ENCODE measurements around the gene TLR1.
"Not testable (repeated sequence)": the region's sequence is repeated elsewhere in the genome, so short reads cannot be mapped to it uniquely, and the experiment has no call there.

The TLR1 gene

GRCh38 chr4:38774181-38774955 lies 30.2 kb downstream of the TLR1 start:
- H3K36me3 Mint-ChIP-seq (ENCODE audit: low read depth): peaks cover 4% of the 10 kb centered on the region
- no peak overlapping the region for H3K4me3 Mint-ChIP-seq
- H3K9me3 Mint-ChIP-seq: peaks cover 16% of the 10 kb centered on the region
- no peak overlapping the region for H3K27ac Mint-ChIP-seq
- H3K27me3 Mint-ChIP-seq (ENCODE audit: low read depth): peaks cover 24% of the 10 kb centered on the region
- peaks cover 2% of the 10 kb centered on the region for H3K4me1 Mint-ChIP-seq (ENCODE audit: low read depth)

- Mint-ChIP-seq H3K9me3 (peaks cover 20% of the 10 kb centered on the region), H3K27me3 (ENCODE audit: low read depth) (peaks cover 19% of the 10 kb centered on the region)
- not testable (repeated sequence) for H3K4me3 Mint-ChIP-seq; H3K27ac Mint-ChIP-seq; H3K4me1 Mint-ChIP-seq (ENCODE audit: low read depth); H3K36me3 Mint-ChIP-seq (ENCODE audit: low read depth)
These were observed 34.3 kb downstream of the TLR1 start for GRCh38 chr4:38770281-38770680.

- peaks cover 4% of the 10 kb centered on the region for H3K36me3 Mint-ChIP-seq (ENCODE audit: low read depth)
- peaks cover 19% of the 10 kb centered on the region for H3K27me3 Mint-ChIP-seq (ENCODE audit: low read depth)
- no peak overlapping the region for H3K4me3 Mint-ChIP-seq
- H3K4me1 Mint-ChIP-seq (ENCODE audit: low read depth): peaks cover 2% of the 10 kb centered on the region
- peak overlapping the region; percentile 62 for H3K27ac Mint-ChIP-seq
- H3K9me3 Mint-ChIP-seq: peaks cover 20% of the 10 kb centered on the region
These were observed 34.7 kb downstream of the TLR1 start for GRCh38 chr4:38769857-38770256.

GRCh38 chr4:38769441-38769840 lies 35.1 kb downstream of the TLR1 start:
- peaks cover 2% of the 10 kb centered on the region for H3K36me3 Mint-ChIP-seq (ENCODE audit: low read depth)
- H3K9me3 Mint-ChIP-seq: peaks cover 18% of the 10 kb centered on the region
- peaks cover 16% of the 10 kb centered on the region for H3K27me3 Mint-ChIP-seq (ENCODE audit: low read depth)
- H3K27ac Mint-ChIP-seq: no peak overlapping the region
- H3K4me3 Mint-ChIP-seq: no peak overlapping the region
- peaks cover 2% of the 10 kb centered on the region for H3K4me1 Mint-ChIP-seq (ENCODE audit: low read depth)

- Mint-ChIP-seq H3K27me3 (ENCODE audit: low read depth) (peaks cover 15% of the 10 kb centered on the region), H3K9me3 (peaks cover 15% of the 10 kb centered on the region), H3K4me1 (ENCODE audit: low read depth) (peaks cover 2% of the 10 kb centered on the region), H3K36me3 (ENCODE audit: low read depth) (peaks cover 2% of the 10 kb centered on the region), H3K27ac (no peak overlapping the region), H3K4me3 (no peak overlapping the region)
These were observed 35.6 kb downstream of the TLR1 start for GRCh38 chr4:38768968-38769394.

- peaks cover 15% of the 10 kb centered on the region for H3K9me3 Mint-ChIP-seq
- H3K4me3 Mint-ChIP-seq; H3K4me1 Mint-ChIP-seq (ENCODE audit: low read depth); H3K27me3 Mint-ChIP-seq (ENCODE audit: low read depth); H3K36me3 Mint-ChIP-seq (ENCODE audit: low read depth); H3K27ac Mint-ChIP-seq: not testable (repeated sequence)
These were observed 37.7 kb downstream of the TLR1 start for GRCh38 chr4:38766940-38767339.

GRCh38 chr4:38765382-38765781 lies 39.2 kb downstream of the TLR1 start:
- H3K27ac Mint-ChIP-seq: no peak overlapping the region
- H3K27me3 Mint-ChIP-seq (ENCODE audit: low read depth): no peaks in the 10 kb centered on the region
- H3K9me3 Mint-ChIP-seq: peaks cover 15% of the 10 kb centered on the region
- no peak overlapping the region for H3K4me3 Mint-ChIP-seq
- peaks cover 2% of the 10 kb centered on the region for H3K36me3 Mint-ChIP-seq (ENCODE audit: low read depth)
- H3K4me1 Mint-ChIP-seq (ENCODE audit: low read depth): peaks cover 23% of the 10 kb centered on the region

- no peak overlapping the region for H3K4me3 Mint-ChIP-seq
These were observed 40.3 kb downstream of the TLR1 start for GRCh38 chr4:38764277-38764676.

GRCh38 chr4:38762560-38762959 lies 42.0 kb downstream of the TLR1 start:
- H3K36me3 Mint-ChIP-seq (ENCODE audit: low read depth): peaks cover 2% of the 10 kb centered on the region
- no peak overlapping the region for H3K27ac Mint-ChIP-seq
- H3K9me3 Mint-ChIP-seq: peaks cover 11% of the 10 kb centered on the region
- H3K27me3 Mint-ChIP-seq (ENCODE audit: low read depth): no peaks in the 10 kb centered on the region
- peak overlapping the region; percentile 67 for H3K4me3 Mint-ChIP-seq
- peaks cover 21% of the 10 kb centered on the region for H3K4me1 Mint-ChIP-seq (ENCODE audit: low read depth)

More at GRCh38 chr4:38764277-38764676, 40.3 kb downstream of the TLR1 start:
- Mint-ChIP-seq H3K27ac (no peak overlapping the region), H3K36me3 (ENCODE audit: low read depth) (peaks cover 2% of the 10 kb centered on the region), H3K9me3 (peaks cover 15% of the 10 kb centered on the region), H3K4me1 (ENCODE audit: low read depth) (peaks cover 21% of the 10 kb centered on the region), H3K27me3 (ENCODE audit: low read depth) (no peaks in the 10 kb centered on the region)

GRCh38 chr4:38759790-38760122 lies 44.8 kb downstream of the TLR1 start:
- no peaks in the 10 kb centered on the region for H3K9me3 Mint-ChIP-seq
- peaks cover 21% of the 10 kb centered on the region for H3K4me1 Mint-ChIP-seq (ENCODE audit: low read depth)
- no peaks in the 10 kb centered on the region for H3K27me3 Mint-ChIP-seq (ENCODE audit: low read depth)
- H3K4me3 Mint-ChIP-seq: no peak overlapping the region
- H3K27ac Mint-ChIP-seq: no peak overlapping the region
- no peaks in the 10 kb centered on the region for H3K36me3 Mint-ChIP-seq (ENCODE audit: low read depth)

GRCh38 chr4:38759113-38759789 lies 45.3 kb downstream of the TLR1 start:
- H3K27ac Mint-ChIP-seq: no peak overlapping the region
- no peaks in the 10 kb centered on the region for H3K9me3 Mint-ChIP-seq
- H3K36me3 Mint-ChIP-seq (ENCODE audit: low read depth): no peaks in the 10 kb centered on the region
- H3K4me3 Mint-ChIP-seq: no peak overlapping the region
- no peaks in the 10 kb centered on the region for H3K27me3 Mint-ChIP-seq (ENCODE audit: low read depth)
- peaks cover 21% of the 10 kb centered on the region for H3K4me1 Mint-ChIP-seq (ENCODE audit: low read depth)

- Mint-ChIP-seq H3K36me3 (ENCODE audit: low read depth) (no peaks in the 10 kb centered on the region), H3K27me3 (ENCODE audit: low read depth) (no peaks in the 10 kb centered on the region), H3K4me1 (ENCODE audit: low read depth) (peaks cover 21% of the 10 kb centered on the region), H3K27ac (no peak overlapping the region), H3K4me3 (no peak overlapping the region), H3K9me3 (no peaks in the 10 kb centered on the region)
These were observed 46.5 kb downstream of the TLR1 start for GRCh38 chr4:38757945-38758600.

GRCh38 chr4:38752941-38753806 lies 51.4 kb downstream of the TLR1 start:
- peaks cover 6% of the 10 kb centered on the region for H3K36me3 Mint-ChIP-seq (ENCODE audit: low read depth)
- no peaks in the 10 kb centered on the region for H3K27me3 Mint-ChIP-seq (ENCODE audit: low read depth)
- H3K9me3 Mint-ChIP-seq: peaks cover 12% of the 10 kb centered on the region
- H3K4me3 Mint-ChIP-seq: no peak overlapping the region
- H3K27ac Mint-ChIP-seq: no peak overlapping the region
- peaks cover 12% of the 10 kb centered on the region for H3K4me1 Mint-ChIP-seq (ENCODE audit: low read depth)

GRCh38 chr4:38752372-38752940 lies 52.1 kb downstream of the TLR1 start:
- peak overlapping the region; percentile 33 for H3K4me3 Mint-ChIP-seq
- H3K4me1 Mint-ChIP-seq (ENCODE audit: low read depth): peaks cover 12% of the 10 kb centered on the region
- H3K27ac Mint-ChIP-seq: peak overlapping the region; percentile 83
- H3K27me3 Mint-ChIP-seq (ENCODE audit: low read depth): no peaks in the 10 kb centered on the region
- H3K36me3 Mint-ChIP-seq (ENCODE audit: low read depth): peaks cover 8% of the 10 kb centered on the region
- H3K9me3 Mint-ChIP-seq: peaks cover 17% of the 10 kb centered on the region

All from T-helper 1 cell treated with Interleukin-12 subunit alpha and Interleukin-12 subunit beta and Interleukin-4 antibody, amounts not matched to agents 30 μg/mL and 1 μg/mL, for 36 hours (primary cell).